ENCODE data around the gene TARDBP.

DNA sequence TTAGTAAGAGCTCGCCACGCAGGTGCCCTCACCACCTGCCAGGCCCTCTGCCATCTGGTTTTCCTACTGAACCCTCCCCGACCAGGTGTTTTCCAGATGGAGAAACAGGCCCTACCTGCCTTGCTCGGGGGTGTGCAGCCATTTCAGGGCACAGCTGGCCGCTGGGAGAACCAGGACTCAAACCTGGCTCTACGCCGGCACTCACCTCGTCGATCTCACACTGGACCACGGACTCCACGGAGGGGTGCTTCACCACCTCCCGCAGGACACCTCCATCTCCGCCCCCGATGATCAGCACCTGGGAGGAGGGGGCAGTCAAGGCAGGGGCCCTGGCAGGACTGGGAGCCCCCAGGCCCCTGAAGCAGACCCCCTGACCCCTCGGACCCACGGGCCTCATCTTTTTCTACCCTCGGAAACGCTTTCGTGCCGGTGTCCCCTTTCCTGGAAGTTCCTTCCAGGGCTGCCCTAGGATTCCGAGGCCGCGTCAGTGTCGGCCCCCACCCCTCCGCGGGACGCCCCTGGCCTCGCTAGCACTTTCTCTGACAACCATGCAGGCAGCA lies 46.2 kb downstream of the TARDBP start:
- TF ChIP-seq, protein P1, sequence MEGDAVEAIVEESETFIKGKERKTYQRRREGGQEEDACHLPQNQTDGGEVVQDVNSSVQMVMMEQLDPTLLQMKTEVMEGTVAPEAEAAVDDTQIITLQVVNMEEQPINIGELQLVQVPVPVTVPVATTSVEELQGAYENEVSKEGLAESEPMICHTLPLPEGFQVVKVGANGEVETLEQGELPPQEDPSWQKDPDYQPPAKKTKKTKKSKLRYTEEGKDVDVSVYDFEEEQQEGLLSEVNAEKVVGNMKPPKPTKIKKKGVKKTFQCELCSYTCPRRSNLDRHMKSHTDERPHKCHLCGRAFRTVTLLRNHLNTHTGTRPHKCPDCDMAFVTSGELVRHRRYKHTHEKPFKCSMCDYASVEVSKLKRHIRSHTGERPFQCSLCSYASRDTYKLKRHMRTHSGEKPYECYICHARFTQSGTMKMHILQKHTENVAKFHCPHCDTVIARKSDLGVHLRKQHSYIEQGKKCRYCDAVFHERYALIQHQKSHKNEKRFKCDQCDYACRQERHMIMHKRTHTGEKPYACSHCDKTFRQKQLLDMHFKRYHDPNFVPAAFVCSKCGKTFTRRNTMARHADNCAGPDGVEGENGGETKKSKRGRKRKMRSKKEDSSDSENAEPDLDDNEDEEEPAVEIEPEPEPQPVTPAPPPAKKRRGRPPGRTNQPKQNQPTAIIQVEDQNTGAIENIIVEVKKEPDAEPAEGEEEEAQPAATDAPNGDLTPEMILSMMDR (IDR thresholded peaks at IDR 0.05; ENCODE audit: poor library complexity) = no peak
- no peak for TF ChIP-seq EZH2phosphoT487 (IDR thresholded peaks at IDR 0.05; ENCODE audit: low read depth, severe bottlenecking, unreplicated experiment)

Data from hepatocyte (in vitro differentiated cells).